Measurements from ENCODE around the gene CLINT1. TPM values are rescaled to one million over a fixed set of nuclear protein-coding genes. Genes with fewer than 3 reads are reported as not detected.

Gene CLINT1
- total and polyA plus RNA-seq, 2 of the 13 experiments (the other 11 are each of a cell fraction or from before 2014, with no cell fraction given) = 64.0 to 104 TPM

- TF ChIP-seq ATF5 (CRISPR knock-in tag; IDR thresholded peaks at IDR 0.05; ENCODE audit: low read depth) = no peak
- TF ChIP-seq SMAD1 (CRISPR knock-in tag; IDR thresholded peaks at IDR 0.05; ENCODE audit: borderline replicate concordance, low read depth) = no peak
- no peak for TF ChIP-seq RARA (CRISPR knock-in tag; IDR thresholded peaks at IDR 0.05)
- 0 out of 2 replicates have a peak, but pooled peaks have one; percentile 22 for TF ChIP-seq GATAD2A (CRISPR knock-in tag; IDR thresholded peaks at IDR 0.05)
- no peak for TF ChIP-seq NPAS2 (CRISPR knock-in tag; IDR thresholded peaks at IDR 0.05; ENCODE audit: borderline replicate concordance)
- no peak for TF ChIP-seq ZNF292 (CRISPR knock-in tag; IDR thresholded peaks at IDR 0.05; ENCODE audit: borderline replicate concordance, low read depth)
- TF ChIP-seq PPARG (CRISPR knock-in tag; conservative IDR thresholded peaks at IDR 0.05) = no peak
- TF ChIP-seq ZKSCAN8 (CRISPR knock-in tag; IDR thresholded peaks at IDR 0.05; ENCODE audit: borderline replicate concordance) = no peak
- TF ChIP-seq ZFX (CRISPR knock-in tag; IDR thresholded peaks at IDR 0.05; ENCODE audit: low read depth) = peak; percentile 46; the same call in 1 of the 2 replicates
- no peak for TF ChIP-seq PATZ1 (CRISPR knock-in tag; IDR thresholded peaks at IDR 0.05)
- TF ChIP-seq ZNF253 (CRISPR knock-in tag; IDR thresholded peaks at IDR 0.05; ENCODE audit: borderline replicate concordance) = no peak
- TF ChIP-seq KDM4B (CRISPR knock-in tag; IDR thresholded peaks at IDR 0.05) = no peak
- TF ChIP-seq TEAD2 (CRISPR knock-in tag; IDR thresholded peaks at IDR 0.05) = no peak
- TF ChIP-seq REST (IDR thresholded peaks at IDR 0.05; ENCODE audit: borderline replicate concordance in 1 of 2, low read depth in 1 of 2, low read length in 2 of 2) = no peak
- no peak for TF ChIP-seq ZNF660 (CRISPR knock-in tag; IDR thresholded peaks at IDR 0.05; ENCODE audit: borderline replicate concordance, low read depth)
- TF ChIP-seq KDM2A (CRISPR knock-in tag; IDR thresholded peaks at IDR 0.05; ENCODE audit: borderline replicate concordance, low read depth) = no peak
- TF ChIP-seq ZNF225 (CRISPR knock-in tag; IDR thresholded peaks at IDR 0.05) = no peak
- no peak for TF ChIP-seq RBM22 (optimal IDR thresholded peaks at IDR 0.05; ENCODE audit: low read length)
- TF ChIP-seq ZNF44 (CRISPR knock-in tag; IDR thresholded peaks at IDR 0.05) = no peak
- no peak for TF ChIP-seq PLSCR1 (CRISPR knock-in tag; IDR thresholded peaks at IDR 0.05; ENCODE audit: borderline replicate concordance)
Measured at GRCh38 chr5:157860898-157861890, 2.2 kb upstream of the CLINT1 start (continued).

Measured in HepG2 (cell line).